DND-41 (cell line): ENCODE measurements around the gene ZNF540.
A peak's percentile ranks its signal among the peaks of the same experiment; 100 is the strongest.

Experiments used
- ATAC-seq: fragments of 200-7000 bp; cut with Tn5 transposase; 3 replicates; pipeline ENCODE4 v1.9.1; 2021; ENCODE audit warnings: low read depth; ENCODE audit not compliant: insufficient read depth
- DNase-seq: peaks from one replicate; pipeline ENCODE4 v3.0.0-alpha.2; 2020
- H2AFZ ChIP-seq: 2 replicates; pipeline ENCODE4 v1.6.0; 2012; ENCODE audit warnings: low read depth, low read length
- H3K27ac ChIP-seq: 2 replicates; pipeline ENCODE4 v1.5.1; 2012; ENCODE audit warnings: low read length, inconsistent platforms
- H3K27me3 ChIP-seq: fragments of 200-600 bp; sonication (generic); 2 replicates; pipeline ENCODE4 v1.6.0; 2012; ENCODE audit warnings: low read length, mild to moderate bottlenecking, inconsistent platforms; ENCODE audit not compliant: insufficient read depth, poor library complexity
- H3K36me3 ChIP-seq: 2 replicates; pipeline ENCODE4 v1.5.1; 2012; ENCODE audit warnings: low read length, inconsistent platforms; ENCODE audit not compliant: insufficient read depth
- H3K4me1 ChIP-seq: 2 replicates; pipeline ENCODE4 v1.5.1; 2012; ENCODE audit warnings: mild to moderate bottlenecking, low read length; ENCODE audit not compliant: insufficient read depth
- H3K4me2 ChIP-seq: 2 replicates; pipeline ENCODE4 v1.6.0; 2012; ENCODE audit warnings: mild to moderate bottlenecking, moderate library complexity, low read length, inconsistent platforms; ENCODE audit not compliant: insufficient read depth
- H3K4me3 ChIP-seq, 2 experiments: fragments of 200-600 bp in 1 of 2; shearing (Covaris generic) in 1 of 2; 2 replicates each; pipeline ENCODE4 v1.5.1; 2012 to 2016; ENCODE audit warnings: inconsistent platforms in 2 of 2, low read length in 2 of 2, mild to moderate bottlenecking in 2 of 2, low read depth in 1 of 2, moderate library complexity in 1 of 2
- H3K79me2 ChIP-seq: 2 replicates; pipeline ENCODE4 v1.6.0; 2012; ENCODE audit warnings: low read length, inconsistent platforms; ENCODE audit not compliant: insufficient read depth
- H3K9ac ChIP-seq: 2 replicates; pipeline ENCODE4 v1.6.0; 2012; ENCODE audit warnings: low read depth, mild to moderate bottlenecking, inconsistent platforms, low read length, moderate library complexity
- H3K9me3 ChIP-seq: 2 replicates; pipeline ENCODE4 v1.5.1; 2012; ENCODE audit warnings: low read length, moderate library complexity, mild to moderate bottlenecking, inconsistent platforms; ENCODE audit not compliant: insufficient read depth, severe bottlenecking
- H4K20me1 ChIP-seq: 2 replicates; pipeline ENCODE4 v1.6.0; 2012; ENCODE audit warnings: low read length; ENCODE audit not compliant: insufficient read depth
- EZH2 ChIP-seq: IDR thresholded peaks from 3 replicates; pipeline ENCODE4 v1.6.1; 2012; ENCODE audit warnings: borderline replicate concordance, low read depth, mild to moderate bottlenecking, moderate library complexity, low read length, inconsistent platforms; ENCODE audit not compliant: severe bottlenecking
- TF ChIP-seq, protein P1 (sequence below): IDR thresholded peaks from 2 replicates; pipeline ENCODE4 v1.5.1; 2012; ENCODE audit warnings: borderline replicate concordance, low read length, moderate library complexity, mild to moderate bottlenecking; ENCODE audit not compliant: poor library complexity, severe bottlenecking; ENCODE audit errors: extremely low read depth

The ZNF540 gene

GRCh38 chr19:37583340-37583739 is 11.3 kb upstream of the ZNF540 start:
- ATAC-seq (no peak), DNase-seq (no peak)
- Histone ChIP-seq H3K9me3 (peaks cover 65% of the 10 kb centered on the region), H3K79me2 (peaks cover 9% of the 10 kb centered on the region; the same call in 1 of the 2 replicates), H3K9ac (no peak overlapping the region), H3K4me3 (no peak overlapping the region), H2AFZ (no peak overlapping the region), H4K20me1 (no peaks in the 10 kb centered on the region), H3K4me1 (no peaks in the 10 kb centered on the region), H3K27me3 (no peaks in the 10 kb centered on the region), H3K4me2 (no peak overlapping the region), H3K27ac (no peak overlapping the region), H3K36me3 (peaks cover 82% of the 10 kb centered on the region)
- TF ChIP-seq, protein P1, sequence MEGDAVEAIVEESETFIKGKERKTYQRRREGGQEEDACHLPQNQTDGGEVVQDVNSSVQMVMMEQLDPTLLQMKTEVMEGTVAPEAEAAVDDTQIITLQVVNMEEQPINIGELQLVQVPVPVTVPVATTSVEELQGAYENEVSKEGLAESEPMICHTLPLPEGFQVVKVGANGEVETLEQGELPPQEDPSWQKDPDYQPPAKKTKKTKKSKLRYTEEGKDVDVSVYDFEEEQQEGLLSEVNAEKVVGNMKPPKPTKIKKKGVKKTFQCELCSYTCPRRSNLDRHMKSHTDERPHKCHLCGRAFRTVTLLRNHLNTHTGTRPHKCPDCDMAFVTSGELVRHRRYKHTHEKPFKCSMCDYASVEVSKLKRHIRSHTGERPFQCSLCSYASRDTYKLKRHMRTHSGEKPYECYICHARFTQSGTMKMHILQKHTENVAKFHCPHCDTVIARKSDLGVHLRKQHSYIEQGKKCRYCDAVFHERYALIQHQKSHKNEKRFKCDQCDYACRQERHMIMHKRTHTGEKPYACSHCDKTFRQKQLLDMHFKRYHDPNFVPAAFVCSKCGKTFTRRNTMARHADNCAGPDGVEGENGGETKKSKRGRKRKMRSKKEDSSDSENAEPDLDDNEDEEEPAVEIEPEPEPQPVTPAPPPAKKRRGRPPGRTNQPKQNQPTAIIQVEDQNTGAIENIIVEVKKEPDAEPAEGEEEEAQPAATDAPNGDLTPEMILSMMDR: peak; percentile 21
- TF ChIP-seq EZH2: no peak

- ATAC-seq (no peak), DNase-seq (no peak)
- Histone ChIP-seq H3K4me3 (peak overlapping the region; percentile 82 to 93), H3K9ac (peak overlapping the region; percentile 61), H3K36me3 (peaks cover 8% of the 10 kb centered on the region; the same call in 1 of the 2 replicates), H4K20me1 (no peaks in the 10 kb centered on the region), H3K79me2 (peaks cover 21% of the 10 kb centered on the region), H3K27ac (peak overlapping the region; percentile 73), H3K27me3 (no peaks in the 10 kb centered on the region), H3K4me1 (peaks cover 24% of the 10 kb centered on the region), H3K4me2 (peak overlapping the region; percentile 96), H3K9me3 (peaks cover 7% of the 10 kb centered on the region), H2AFZ (peak overlapping the region; percentile 95)
- TF ChIP-seq EZH2: no peak
- TF ChIP-seq, protein P1: no peak
Measured at GRCh38 chr19:37593996-37594303, 726 bp upstream of the ZNF540 start.

- H3K79me2 ChIP-seq: peaks cover 21% of the 10 kb centered on the region
- peak overlapping the region; percentile 98 for H2AFZ ChIP-seq
- H3K36me3 ChIP-seq: peaks cover 11% of the 10 kb centered on the region; the same call in 1 of the 2 replicates
- H3K4me2 ChIP-seq: peak overlapping the region; percentile 96
- H4K20me1 ChIP-seq: no peaks in the 10 kb centered on the region
- peak overlapping the region; percentile 61 for H3K9ac ChIP-seq
- H3K9me3 ChIP-seq: peaks cover 5% of the 10 kb centered on the region
- TF ChIP-seq EZH2: no peak
- TF ChIP-seq, protein P1: no peak
- ATAC-seq: peak; percentile 38
- DNase-seq: no peak
- H3K4me1 ChIP-seq: peaks cover 24% of the 10 kb centered on the region
- H3K27ac ChIP-seq: peak overlapping the region; percentile 67
- H3K4me3 ChIP-seq: peak overlapping the region; percentile 82 to 93
- no peaks in the 10 kb centered on the region for H3K27me3 ChIP-seq
Measured at GRCh38 chr19:37594982-37595382, 306 bp downstream of the ZNF540 start.
